ENCODE results near the gene IFITM5. TPM values are rescaled to one million over a fixed set of nuclear protein-coding genes. Genes with fewer than 3 reads are reported as not detected.
"Not testable (repeated sequence)": the region's sequence is repeated elsewhere in the genome, so short reads cannot be mapped to it uniquely, and the experiment has no call there.

The IFITM5 gene
- total and polyA plus RNA-seq, 2 experiments from 2014 or later, result not detected

GRCh38 chr11:269146-269890 is 30.0 kb downstream of the IFITM5 start:
- H3K27ac ChIP-seq, result no peak overlapping the region
- WGBS (ENCODE audit: low lambda C conversion rate, missing lambda C conversion rate), result 75% methylated on average over 21 of the region's 21 CpGs
- no peak overlapping the region for H3K4me3 ChIP-seq
- H3K9me2 ChIP-seq (replicated peaks; ENCODE audit: insufficient read depth), result no peaks in the 10 kb centered on the region
- no peaks in the 10 kb centered on the region for H4K20me1 ChIP-seq (ENCODE audit: insufficient read depth, poor library complexity, severe bottlenecking)
- no peak overlapping the region for H3K4me2 ChIP-seq
- no peak overlapping the region for H2AFZ ChIP-seq
- no peaks in the 10 kb centered on the region for H3K36me3 ChIP-seq (replicated peaks; ENCODE audit: insufficient read depth, low read depth)
- no peak for DNase-seq (ENCODE audit: low spot score)
- no peaks in the 10 kb centered on the region for H3K9me3 ChIP-seq (ENCODE audit: low read depth)
- H3K79me2 ChIP-seq, result no peaks in the 10 kb centered on the region
- TF ChIP-seq CTCF (IDR thresholded peaks at IDR 0.05; ENCODE audit: poor library complexity), result no peak
- TF ChIP-seq EZH2phosphoT487 (IDR thresholded peaks at IDR 0.05; ENCODE audit: low read depth, severe bottlenecking, unreplicated experiment), result no peak
- TF ChIP-seq EZH2 (IDR thresholded peaks at IDR 0.05; ENCODE audit: borderline replicate concordance), result no peak
- no peaks in the 10 kb centered on the region for H3K27me3 ChIP-seq
- H3K4me1 ChIP-seq (ENCODE audit: insufficient read depth), result peaks cover 7% of the 10 kb centered on the region

GRCh38 chr11:268716-269145 is 30.6 kb downstream of the IFITM5 start:
- H3K9me2 ChIP-seq (replicated peaks; ENCODE audit: insufficient read depth); H3K27me3 ChIP-seq; H3K27ac ChIP-seq; H3K36me3 ChIP-seq (replicated peaks; ENCODE audit: insufficient read depth, low read depth); H3K4me2 ChIP-seq; H2AFZ ChIP-seq; H3K4me1 ChIP-seq (ENCODE audit: insufficient read depth); H3K9me3 ChIP-seq (ENCODE audit: low read depth); H3K79me2 ChIP-seq; H4K20me1 ChIP-seq (ENCODE audit: insufficient read depth, poor library complexity, severe bottlenecking); H3K4me3 ChIP-seq: not testable (repeated sequence)
- DNase-seq (ENCODE audit: low spot score), result peak; percentile 3
- 82% methylated on average over 16 of the region's 16 CpGs for WGBS (ENCODE audit: low lambda C conversion rate, missing lambda C conversion rate)

DNA sequence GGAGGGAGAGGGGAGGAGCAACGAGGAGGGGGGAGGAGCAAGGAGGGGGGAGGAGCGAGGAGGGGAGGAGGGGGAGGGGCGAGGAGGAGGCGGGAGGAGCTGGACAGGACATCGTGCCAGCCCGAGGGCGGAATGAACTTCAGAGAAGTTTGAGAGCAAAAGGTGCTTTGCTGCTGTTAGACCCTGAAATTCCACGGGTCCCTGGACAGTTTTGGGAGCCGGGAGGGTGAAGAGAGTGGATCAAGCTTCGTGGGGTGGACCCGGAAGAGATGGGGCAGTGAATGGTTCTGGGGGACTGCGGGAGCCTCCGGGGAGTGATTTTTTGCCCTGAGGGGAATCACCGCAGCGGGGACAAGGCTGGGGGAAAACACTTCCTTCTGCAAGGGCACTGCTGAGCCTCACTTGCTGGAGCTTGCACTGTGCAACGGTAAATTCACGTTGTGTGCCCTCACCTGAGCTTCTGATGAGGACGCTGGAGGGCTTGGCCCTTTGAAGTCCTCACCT is 31.8 kb downstream of the IFITM5 start:
- Histone ChIP-seq H3K27me3 (no peaks in the 10 kb centered on the region), H2AFZ (no peak overlapping the region), H3K36me3 (replicated peaks; ENCODE audit: insufficient read depth, low read depth) (no peaks in the 10 kb centered on the region), H3K79me2 (no peaks in the 10 kb centered on the region), H3K4me3 (no peak overlapping the region), H3K9me3 (ENCODE audit: low read depth) (no peaks in the 10 kb centered on the region), H3K9me2 (replicated peaks; ENCODE audit: insufficient read depth) (no peaks in the 10 kb centered on the region), H3K4me1 (ENCODE audit: insufficient read depth) (peaks cover 7% of the 10 kb centered on the region), H3K27ac (no peak overlapping the region), H4K20me1 (ENCODE audit: insufficient read depth, poor library complexity, severe bottlenecking) (no peaks in the 10 kb centered on the region), H3K4me2 (no peak overlapping the region)
- no peak for TF ChIP-seq EZH2phosphoT487 (IDR thresholded peaks at IDR 0.05; ENCODE audit: low read depth, severe bottlenecking, unreplicated experiment)
- DNase-seq (ENCODE audit: low spot score), result no peak
- 83% methylated on average over 8 of the region's 18 CpGs for WGBS (ENCODE audit: low lambda C conversion rate, missing lambda C conversion rate)

- Histone ChIP-seq H3K27me3 (no peaks in the 10 kb centered on the region), H3K4me3 (no peak overlapping the region), H4K20me1 (ENCODE audit: insufficient read depth, poor library complexity, severe bottlenecking) (no peaks in the 10 kb centered on the region), H3K79me2 (no peaks in the 10 kb centered on the region), H3K4me1 (ENCODE audit: insufficient read depth) (peaks cover 7% of the 10 kb centered on the region), H3K27ac (no peak overlapping the region), H3K4me2 (no peak overlapping the region), H3K9me2 (replicated peaks; ENCODE audit: insufficient read depth) (no peaks in the 10 kb centered on the region), H2AFZ (no peak overlapping the region), H3K36me3 (replicated peaks; ENCODE audit: insufficient read depth, low read depth) (no peaks in the 10 kb centered on the region), H3K9me3 (ENCODE audit: low read depth) (no peaks in the 10 kb centered on the region)
- DNase-seq (ENCODE audit: low spot score), result no peak
- 94% methylated on average over 5 of the region's 13 CpGs for WGBS (ENCODE audit: low lambda C conversion rate, missing lambda C conversion rate)
- TF ChIP-seq CTCF (IDR thresholded peaks at IDR 0.05; ENCODE audit: poor library complexity), result no peak
- TF ChIP-seq EZH2phosphoT487 (IDR thresholded peaks at IDR 0.05; ENCODE audit: low read depth, severe bottlenecking, unreplicated experiment), result no peak
- TF ChIP-seq EZH2 (IDR thresholded peaks at IDR 0.05; ENCODE audit: borderline replicate concordance), result no peak
Observed at GRCh38 chr11:266676-267439, 32.5 kb downstream of the IFITM5 start.
